Measurements from ENCODE around the gene HELB. TPM values are rescaled to one million over a fixed set of nuclear protein-coding genes. Genes with fewer than 3 reads are reported as not detected.

The HELB gene
- total and polyA plus RNA-seq, 2 of the 4 experiments (the other 2 are of a cell fraction): 0.72 to 2.9 TPM

- dilution Hi-C loops (cut with HindIII; ENCODE audit: low sequenced_read_pairs, unreplicated experiment) (no loop called here), intact Hi-C loops (cut with micrococcal nuclease) (no loop called here), in situ Hi-C loops (cut with MboI; ENCODE audit: low sequenced_read_pairs) (loop anchor here (10.0 kb wide), 2 partner anchors 132 to 442 kb away; no protein-coding TSS in a partner anchor)
- WGBS, 2 experiments (ENCODE audit: extremely low coverage in 2 of 2, insufficient read length in 1 of 2): no CpG with 5 or more reads among the region's 1 CpG
- H3K14ac ChIP-seq (replicated peaks; ENCODE audit: low read depth, low read length): no peak overlapping the region
- no peaks in the 10 kb centered on the region for H4K20me1 ChIP-seq (ENCODE audit: insufficient read depth, low read length)
- BruUV-seq (replicated peaks): no TSS peak
- ATAC-seq (ENCODE audit: low read depth) (no peak), DNase-seq (no peak)
- no peak overlapping the region for H3K18ac ChIP-seq (ENCODE audit: low read depth, low read length)
- H3K9ac ChIP-seq (ENCODE audit: low read depth, low read length): no peak overlapping the region
- H2AK5ac ChIP-seq (ENCODE audit: low read depth, low read length): no peak overlapping the region
- H2AK9ac ChIP-seq (replicated peaks; ENCODE audit: low read depth, low read length, poor library complexity): no peak overlapping the region
- H4K8ac ChIP-seq (ENCODE audit: low read depth in 2 of 2, low read length in 2 of 2): no peak overlapping the region
- no peak overlapping the region for H2BK5ac ChIP-seq (ENCODE audit: low read depth, low read length, poor library complexity, severe bottlenecking)
- H3K23ac ChIP-seq (ENCODE audit: low read depth, low read length): no peak overlapping the region
- no peak overlapping the region for H4K5ac ChIP-seq (ENCODE audit: low read depth, low read length)
- H3K4me1 ChIP-seq (ENCODE audit: control insufficient read depth, insufficient read depth, low read length): no peaks in the 10 kb centered on the region
- no peaks in the 10 kb centered on the region for H3K9me3 ChIP-seq (ENCODE audit: control insufficient read depth, insufficient read depth, low read length)
- no peak overlapping the region for H2BK120ac ChIP-seq (ENCODE audit: low read depth, low read length)
- no peak overlapping the region for H2BK20ac ChIP-seq (ENCODE audit: low read depth, low read length)
- TF ChIP-seq USF2 (IDR thresholded peaks at IDR 0.05; ENCODE audit: low read depth, low read length) (no peak), CTCF (conservative IDR thresholded peaks at IDR 0.05; ENCODE audit: low read depth, low read length) (no peak), SMC3 (IDR thresholded peaks at IDR 0.05; ENCODE audit: low read depth, low read length) (no peak), RCOR1 (IDR thresholded peaks at IDR 0.05; ENCODE audit: insufficient replicate concordance, low read length) (no peak), RAD21 (IDR thresholded peaks at IDR 0.05; ENCODE audit: low read length) (no peak), CEBPB (IDR thresholded peaks at IDR 0.05; ENCODE audit: low read depth, low read length) (no peak)
- peaks cover 15% of the 10 kb centered on the region for H3K27me3 ChIP-seq (ENCODE audit: control insufficient read depth, insufficient read depth, low read length)
- H2AFZ ChIP-seq (replicated peaks; ENCODE audit: low read length, poor library complexity): no peak overlapping the region
- no peak overlapping the region for H4K91ac ChIP-seq (ENCODE audit: insufficient read depth, low read depth, low read length)
- H3K4me2 ChIP-seq (ENCODE audit: low read depth, low read length): no peak overlapping the region
- CTCF ChIA-PET: no interaction called here
- no peak overlapping the region for H3K4me3 ChIP-seq (ENCODE audit: insufficient read depth, low read depth, low read length)
- no peaks in the 10 kb centered on the region for H3K36me3 ChIP-seq (ENCODE audit: control insufficient read depth, insufficient read depth, low read length)
- H3K4ac ChIP-seq (ENCODE audit: low read depth, low read length): no peak overlapping the region
- no peaks in the 10 kb centered on the region for H3K9me1 ChIP-seq (ENCODE audit: insufficient read depth, low read length)
- H3K27ac ChIP-seq (ENCODE audit: insufficient read depth, low read length): no peak overlapping the region
- no peak overlapping the region for H3K56ac ChIP-seq (ENCODE audit: extremely low read depth, insufficient read depth, low read length)
- POLR2A ChIA-PET (ENCODE audit: unreplicated experiment): no interaction called here
- H3K79me1 ChIP-seq (ENCODE audit: low read depth in 1 of 2, low read length in 2 of 2): no peaks in the 10 kb centered on the region
- H2BK15ac ChIP-seq (ENCODE audit: low read depth, low read length): no peak overlapping the region
Observed at GRCh38 chr12:66273147-66273546, 29.1 kb upstream of the HELB start.
